GM08714 (cell line): ENCODE measurements around the gene MEP1A.
"Not testable (repeated sequence)": the region's sequence is repeated elsewhere in the genome, so short reads cannot be mapped to it uniquely, and the experiment has no call there.

Experiments
- H3K4me3 ChIP-seq: fragments of 200-500 bp; sonication (Bioruptor generic); 2 replicates; pipeline ENCODE4 v1.5.1; 2014; ENCODE audit warnings: mild to moderate bottlenecking, low read length, inconsistent platforms
- ZNF274 ChIP-seq: IDR thresholded peaks from 2 replicates; pipeline ENCODE4 v1.6.1; 2012; ENCODE audit warnings: mild to moderate bottlenecking, low read depth, low read length

The MEP1A gene

DNA sequence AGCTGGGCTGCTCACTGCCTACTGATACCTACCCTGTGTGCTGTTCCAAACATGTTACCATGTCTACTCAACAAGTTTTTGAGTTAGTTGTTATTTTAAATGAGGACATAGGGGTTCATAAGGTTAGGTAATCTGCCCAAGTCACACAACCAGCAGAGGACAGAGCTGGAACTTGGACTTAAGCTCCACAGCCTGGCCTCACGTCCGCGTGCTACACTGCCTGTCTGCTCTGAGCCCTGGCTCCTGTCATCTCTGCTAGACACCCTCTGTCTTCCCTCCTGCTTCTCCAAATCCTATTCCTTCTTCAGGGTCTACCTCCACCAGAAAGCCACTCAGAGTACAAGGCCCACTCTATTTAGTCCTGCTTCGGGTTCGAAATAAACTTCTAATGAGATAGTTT is 28.2 kb upstream of the MEP1A start:
- no peak for TF ChIP-seq ZNF274
- no peak overlapping the region for H3K4me3 ChIP-seq

DNA sequence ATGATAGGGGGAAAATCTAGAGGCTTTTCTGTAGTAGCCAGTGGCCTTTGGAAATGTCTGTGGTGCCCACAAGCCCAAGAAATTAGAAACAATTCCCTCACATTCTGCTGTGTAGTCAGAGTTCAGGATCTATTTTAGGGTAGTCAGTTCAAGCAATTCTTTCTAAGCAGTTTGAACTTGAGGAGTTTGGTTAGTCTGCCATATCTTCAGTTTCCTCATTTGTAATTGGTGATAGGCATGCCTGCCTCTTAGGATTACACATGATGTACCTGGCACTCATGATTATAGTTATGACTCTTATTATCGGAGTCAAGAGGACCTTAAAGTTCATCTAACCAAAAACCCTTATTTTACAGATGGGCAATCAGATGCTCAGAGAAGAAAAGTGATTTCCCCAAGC is 21.2 kb upstream of the MEP1A start:
- H3K4me3 ChIP-seq, result no peak overlapping the region
- TF ChIP-seq ZNF274, result no peak

DNA sequence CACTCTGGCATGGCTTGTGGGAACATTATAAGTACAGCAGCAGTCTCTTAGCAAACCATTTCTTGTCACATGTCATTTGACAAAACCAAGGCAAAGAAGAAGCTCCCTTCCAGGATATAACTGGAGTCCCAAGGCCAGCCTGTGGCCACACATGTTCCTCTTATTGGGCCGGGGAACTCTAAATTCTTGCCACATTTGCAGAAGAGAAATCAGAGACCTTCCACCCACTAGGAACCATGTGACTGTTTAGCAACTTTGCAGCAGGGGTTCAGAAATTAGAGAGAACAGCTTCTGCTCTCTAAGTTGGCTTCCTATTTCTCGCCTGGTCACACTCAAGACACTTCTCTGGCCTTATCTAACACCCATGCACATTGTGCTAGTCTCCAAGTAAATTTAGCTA is 20.4 kb upstream of the MEP1A start:
- no peak overlapping the region for H3K4me3 ChIP-seq
- no peak for TF ChIP-seq ZNF274

DNA sequence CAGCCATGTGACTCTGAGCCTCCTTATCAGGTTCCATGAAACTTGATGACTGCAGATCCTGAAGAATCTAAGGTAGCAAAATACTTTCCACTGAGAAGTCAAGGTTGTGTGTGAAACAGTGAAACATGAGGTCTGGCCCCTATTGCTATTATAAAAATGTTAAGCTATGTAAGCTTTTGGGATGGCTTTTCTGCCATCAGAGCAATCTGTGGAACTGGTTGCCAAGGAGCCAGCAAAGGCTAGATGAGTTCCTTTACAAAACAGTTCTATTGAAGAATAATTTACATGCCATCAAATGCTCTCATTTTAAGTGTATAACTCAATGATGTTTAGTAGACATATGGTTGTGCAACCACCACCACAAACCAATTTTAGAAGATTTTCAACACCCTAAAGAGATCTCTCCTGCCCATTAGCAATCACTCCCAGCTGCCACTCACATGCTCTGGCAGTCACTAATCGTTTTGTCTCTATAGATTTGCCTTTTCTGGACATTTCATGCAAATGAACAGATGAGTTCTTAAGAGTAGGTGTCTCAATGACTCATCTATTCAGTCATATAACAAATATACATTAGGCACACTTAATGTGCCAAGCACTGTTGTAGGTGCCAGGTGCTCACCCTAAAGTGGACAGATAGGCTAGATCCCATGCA is 19.9 kb upstream of the MEP1A start:
- H3K4me3 ChIP-seq, result no peak overlapping the region
- no peak for TF ChIP-seq ZNF274

DNA sequence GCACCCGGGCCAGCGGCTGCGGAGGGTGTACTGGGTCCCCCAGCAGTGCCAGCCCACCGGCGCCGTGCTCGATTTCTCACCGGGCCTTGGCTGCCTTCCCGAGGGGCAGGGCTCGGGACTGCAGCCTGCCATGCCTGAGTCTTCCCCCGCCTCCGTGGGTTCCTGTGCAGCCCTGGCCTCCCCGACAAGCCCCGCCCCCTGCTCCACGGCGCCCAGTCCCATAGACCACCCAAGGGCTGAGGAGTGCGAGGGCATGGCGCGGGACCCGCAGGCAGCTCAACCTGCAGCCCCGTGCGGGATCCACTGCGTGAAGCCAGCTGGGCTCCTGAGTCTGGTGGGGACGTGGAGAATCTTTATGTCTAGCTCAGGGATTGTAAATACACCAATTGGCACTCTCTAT is 18.5 kb upstream of the MEP1A start:
- not testable (repeated sequence) for H3K4me3 ChIP-seq

DNA sequence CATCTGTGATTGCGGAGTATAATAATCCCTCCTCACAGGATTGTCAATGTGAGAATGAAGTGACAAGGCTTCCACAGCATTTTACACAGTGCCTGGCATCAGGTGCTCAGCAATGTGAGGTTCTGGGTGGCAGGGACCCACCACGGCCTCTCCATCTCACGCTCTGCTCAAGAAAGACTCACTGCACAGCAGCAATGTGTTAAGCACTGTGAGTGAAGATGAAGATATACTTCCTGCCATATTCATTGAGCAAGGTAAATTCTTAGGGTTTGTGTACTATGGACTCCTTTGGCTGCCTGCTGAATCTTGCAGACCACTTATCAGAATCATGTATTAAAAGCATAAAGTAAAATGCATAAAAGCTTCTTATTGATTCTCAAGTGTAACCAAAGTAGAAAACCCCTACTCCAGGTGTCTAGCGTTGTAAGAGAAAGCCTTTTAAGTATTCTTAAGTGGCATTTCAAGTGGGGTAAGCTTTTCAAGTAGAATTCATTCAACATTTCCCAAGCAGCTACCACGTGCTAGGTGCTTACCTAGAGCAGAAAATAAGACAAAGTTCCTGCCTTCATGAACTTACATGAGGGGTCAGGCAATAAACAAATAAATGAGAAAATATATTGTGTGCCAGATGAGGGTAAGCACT is 17.0 kb upstream of the MEP1A start:
- no peak overlapping the region for H3K4me3 ChIP-seq
- TF ChIP-seq ZNF274, result no peak

DNA sequence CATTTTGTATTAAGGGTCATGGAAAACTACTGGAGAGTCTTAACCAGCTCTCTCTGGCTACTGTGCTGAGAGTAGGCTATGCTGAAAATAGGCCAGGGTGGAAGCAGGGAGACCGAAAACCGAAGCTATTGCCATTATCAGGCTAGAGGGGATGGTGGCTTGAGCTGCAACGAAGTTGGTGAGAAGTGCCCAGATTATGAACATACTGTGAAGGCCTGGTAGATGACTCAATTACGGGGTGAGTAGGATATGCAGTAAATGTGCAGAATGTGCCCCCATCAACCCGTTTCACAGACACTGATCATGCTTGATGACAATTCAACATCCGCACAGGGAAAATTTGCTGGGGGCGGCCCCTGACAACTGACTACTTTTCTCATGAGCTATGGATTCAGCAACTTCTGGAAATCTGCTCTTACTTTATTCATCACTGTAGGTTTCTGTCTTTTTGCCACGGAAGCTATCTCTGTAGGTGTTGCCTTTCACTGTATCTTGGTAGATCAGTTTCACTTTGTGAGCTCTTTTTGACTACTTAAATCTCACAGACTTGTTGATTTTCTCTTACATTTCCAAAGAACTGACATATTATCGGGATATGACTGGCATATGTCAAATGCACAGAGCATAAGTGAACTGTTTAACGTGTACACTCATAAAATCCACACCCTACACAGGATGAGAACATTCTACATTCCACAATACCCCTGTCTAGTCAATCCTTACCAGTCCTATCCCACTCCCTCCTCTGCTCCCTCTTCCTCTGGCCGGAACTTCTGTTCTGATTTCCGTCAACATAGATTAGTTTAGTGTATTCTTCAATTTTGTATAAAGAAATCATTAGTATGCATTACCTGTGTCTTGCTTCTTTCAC is 15.5 kb upstream of the MEP1A start:
- TF ChIP-seq ZNF274, result no peak
- H3K4me3 ChIP-seq, result no peak overlapping the region

DNA sequence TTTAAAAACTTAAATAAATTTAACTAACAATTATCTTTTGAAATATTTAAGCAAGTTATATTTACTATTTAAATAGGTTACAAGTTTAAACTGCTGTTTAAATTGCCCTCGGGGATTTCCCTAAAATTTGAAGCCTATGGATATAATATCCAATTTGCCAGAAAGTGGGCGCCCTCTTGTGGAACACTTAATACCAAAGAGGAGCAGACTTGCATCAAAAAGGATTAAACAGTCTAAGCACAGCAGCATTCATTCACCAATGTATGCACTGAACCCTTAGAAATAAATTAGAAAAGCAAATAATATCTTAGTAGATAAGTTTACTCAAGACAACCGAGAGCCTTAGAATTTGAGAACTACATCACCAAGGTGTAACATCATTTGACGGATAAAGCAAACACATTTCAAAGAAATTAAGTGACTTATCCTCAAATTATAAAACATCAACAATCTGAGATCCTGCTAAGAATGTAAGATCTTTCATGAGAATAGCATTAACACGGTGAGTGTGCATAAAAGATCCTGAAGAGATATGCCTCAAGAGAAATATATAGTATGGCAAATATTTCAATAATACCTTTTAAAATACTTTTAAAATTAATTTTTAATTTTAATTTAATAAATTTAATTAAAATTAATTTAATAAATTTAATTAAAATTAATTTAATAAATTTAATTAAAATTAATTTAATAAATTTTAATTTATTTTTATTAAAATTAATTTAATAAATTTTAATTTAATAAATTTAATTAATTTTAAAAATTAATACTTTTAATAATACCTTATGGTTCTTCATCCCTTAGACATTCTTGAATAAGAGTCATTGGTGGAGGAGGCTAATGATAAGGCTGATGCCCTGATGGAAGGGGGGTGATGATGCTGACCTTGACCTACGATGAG is 11.5 kb upstream of the MEP1A start:
- H3K4me3 ChIP-seq, result no peak overlapping the region
- no peak for TF ChIP-seq ZNF274

DNA sequence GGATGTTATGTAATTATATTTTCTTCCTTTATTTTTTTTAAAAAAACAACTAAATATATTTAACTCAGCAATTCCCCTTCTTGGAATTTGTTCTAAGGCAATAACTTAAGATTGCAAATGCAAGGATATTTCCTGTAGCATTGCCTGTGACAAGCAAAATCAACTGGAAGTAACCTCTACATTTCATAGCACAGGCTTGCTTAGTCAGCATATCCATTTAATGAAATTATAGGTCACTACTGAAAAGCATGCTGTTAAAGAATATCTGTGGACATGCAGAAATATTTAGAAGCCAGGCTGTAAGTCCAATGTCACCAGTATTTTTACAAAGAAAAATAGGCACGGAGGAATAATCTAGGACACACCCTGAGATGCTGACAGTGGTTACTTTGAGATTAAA is 8.7 kb upstream of the MEP1A start:
- no peak overlapping the region for H3K4me3 ChIP-seq
- no peak for TF ChIP-seq ZNF274

DNA sequence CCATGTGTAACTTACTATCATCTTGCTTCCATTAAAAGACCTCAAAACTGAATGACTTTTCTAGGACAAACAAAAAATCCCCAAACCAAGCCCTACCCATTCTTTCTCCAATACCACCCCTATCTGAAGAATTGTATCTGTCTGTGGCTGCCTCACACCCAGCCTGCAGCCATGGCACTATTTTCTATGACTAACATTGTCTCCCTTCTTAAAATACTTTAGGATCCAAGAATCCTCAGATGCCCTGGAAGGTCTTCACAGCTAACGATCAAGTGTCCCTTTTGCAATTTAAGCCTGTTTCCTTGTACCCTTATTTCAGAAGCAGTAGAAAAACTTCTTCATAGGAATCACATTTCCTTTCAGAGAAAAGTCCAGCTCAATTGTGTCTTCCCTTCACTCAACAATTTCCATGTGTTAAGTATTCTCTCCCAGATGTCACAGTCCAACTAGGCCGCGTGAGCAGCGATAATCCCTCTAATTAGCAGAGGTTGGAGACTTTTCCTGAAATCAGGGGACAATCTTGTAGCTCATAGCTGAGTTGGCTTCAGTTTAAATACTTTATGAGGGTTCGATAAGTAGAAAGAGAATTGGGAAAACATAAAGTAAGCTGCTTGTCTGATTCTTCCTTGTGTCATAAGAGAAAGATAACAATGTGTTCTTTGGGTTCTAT is 5.2 kb upstream of the MEP1A start:
- no peak overlapping the region for H3K4me3 ChIP-seq
- TF ChIP-seq ZNF274, result no peak

DNA sequence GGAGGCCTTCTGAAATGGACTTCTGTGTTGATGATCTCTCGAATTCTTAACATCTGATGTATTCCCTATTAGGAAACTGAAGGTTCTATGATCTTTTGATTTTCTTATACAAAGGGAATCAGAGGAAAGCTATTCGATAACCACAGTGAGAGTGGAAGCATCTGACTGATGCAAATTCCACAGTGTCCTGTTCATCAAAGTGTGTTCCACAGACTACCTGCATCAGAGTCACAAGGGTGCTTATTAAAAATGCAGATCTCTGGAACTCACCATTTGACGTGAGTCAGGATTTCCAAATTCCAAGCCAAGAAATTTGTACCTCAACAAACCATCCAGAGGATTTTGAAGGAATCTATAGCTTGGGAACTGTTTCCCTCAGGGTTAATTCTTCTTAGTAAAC is 4.4 kb upstream of the MEP1A start:
- no peak for TF ChIP-seq ZNF274
- H3K4me3 ChIP-seq, result no peak overlapping the region

DNA sequence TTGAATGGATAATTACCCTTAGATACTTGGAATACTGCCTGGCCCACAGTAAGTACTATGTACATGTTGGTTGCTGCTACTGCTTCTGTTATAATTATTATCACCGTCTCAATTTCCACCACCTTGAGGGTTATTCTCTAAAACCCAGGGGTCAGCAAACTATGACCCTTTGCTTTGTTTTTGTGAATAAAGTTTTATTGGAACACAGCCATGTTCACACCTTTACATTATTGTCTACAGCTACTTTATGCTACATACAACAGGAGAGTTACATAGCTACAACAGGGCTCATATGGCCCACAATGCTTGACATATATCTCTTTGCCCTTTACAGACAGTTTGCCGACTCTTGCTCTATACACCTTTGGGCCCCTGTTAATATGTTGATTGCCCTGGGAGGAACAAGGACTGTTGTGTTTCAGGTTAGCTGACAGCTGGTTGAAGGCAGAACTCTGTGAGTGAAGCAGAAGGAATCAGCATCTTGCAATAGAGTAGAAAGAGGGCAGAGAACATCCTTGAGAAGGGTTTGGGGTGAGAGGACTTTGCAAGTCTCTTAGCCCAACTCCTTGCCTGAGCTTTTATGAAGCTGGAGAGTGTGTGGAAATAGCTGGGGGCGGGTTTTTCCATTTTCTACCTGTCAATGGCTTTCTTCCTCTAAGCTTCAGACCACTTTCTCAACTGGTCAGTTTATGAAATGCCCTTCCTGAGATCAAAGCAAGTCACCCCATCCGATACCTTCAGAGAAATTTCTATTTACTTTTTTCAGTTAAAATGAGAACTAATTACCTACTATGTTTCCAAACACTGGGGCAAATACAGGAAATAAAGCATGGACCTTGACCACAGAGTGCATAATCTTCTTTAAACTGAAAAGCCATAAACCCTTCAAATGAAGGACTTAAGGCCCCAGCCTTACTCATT is 3.5 kb upstream of the MEP1A start:
- no peak overlapping the region for H3K4me3 ChIP-seq
- no peak for TF ChIP-seq ZNF274

DNA sequence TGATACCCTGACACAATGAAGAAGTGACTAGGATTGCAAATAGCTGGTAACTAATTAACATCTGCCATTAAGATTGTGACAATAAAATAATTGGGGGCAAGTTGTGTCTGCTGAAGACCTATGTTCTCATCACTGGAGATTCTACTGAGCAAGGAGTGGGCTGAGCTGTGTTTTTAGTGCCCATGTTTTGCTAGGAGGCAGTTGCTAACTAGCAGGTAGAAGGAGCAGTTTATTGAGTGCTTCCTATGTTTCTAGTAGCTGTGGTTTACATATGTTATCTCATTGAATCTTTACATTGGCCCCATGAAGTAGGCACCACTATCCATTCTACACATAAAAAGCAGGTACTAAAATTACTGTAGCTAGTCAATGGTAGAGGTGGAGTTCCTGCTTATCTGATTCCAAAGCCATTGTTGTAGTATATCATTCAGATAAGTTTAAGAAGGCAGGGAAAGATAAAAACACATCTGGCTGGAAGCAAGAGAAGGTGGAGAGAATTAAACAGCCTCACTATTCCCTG is 2.8 kb upstream of the MEP1A start:
- H3K4me3 ChIP-seq, result no peak overlapping the region
- no peak for TF ChIP-seq ZNF274
